Ureter (tissue), 1 donor: ENCODE results near the gene VAV1. TPM values are rescaled to one million over a fixed set of nuclear protein-coding genes. Genes with fewer than 3 reads are reported as not detected.

ENCODE experiments used
- DNase-seq: peaks from one replicate; pipeline ENCODE4 v3.0.0-alpha.2; 2020; ENCODE audit warnings: low spot score
- total RNA-seq: library from RNA; stranded (reverse); gene quantifications from one replicate; pipeline ENCODE4 v1.2.4, GENCODE V29; 2023
- donor health status: DM: yes; HTN: yes; CAD: no.

VAV1 gene
- total RNA-seq, 1 donor from 2014 or later: 12.1 TPM

DNA sequence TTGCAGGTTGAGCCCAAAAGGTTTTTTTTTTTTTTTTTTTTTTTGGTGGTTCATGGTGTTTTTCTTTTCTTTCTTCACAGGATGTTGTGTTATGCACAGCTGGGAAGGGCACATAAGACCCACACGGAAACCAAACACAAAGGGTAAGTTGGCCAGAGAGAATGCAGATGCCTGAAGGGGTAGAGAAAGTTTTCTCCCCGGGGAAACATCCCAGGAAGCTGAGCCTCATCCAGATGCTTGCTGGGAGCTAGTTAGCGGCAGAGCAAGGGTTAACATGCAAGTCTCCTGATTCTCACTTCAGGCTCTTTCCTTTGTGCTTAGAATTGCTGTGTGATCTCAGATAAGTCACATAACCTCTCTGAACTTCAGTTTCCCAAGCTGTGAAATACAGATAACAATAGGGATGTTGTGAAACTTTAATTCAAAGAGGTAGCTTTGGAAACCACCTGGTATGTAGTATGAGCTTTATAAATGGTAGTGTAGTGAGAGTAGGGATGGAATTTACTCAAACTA, 117.9 kb downstream of the VAV1 start:
- DNase-seq: no peak

- no peak for DNase-seq
Measured at GRCh38 chr19:6890938-6891337, 118.4 kb downstream of the VAV1 start.

DNA sequence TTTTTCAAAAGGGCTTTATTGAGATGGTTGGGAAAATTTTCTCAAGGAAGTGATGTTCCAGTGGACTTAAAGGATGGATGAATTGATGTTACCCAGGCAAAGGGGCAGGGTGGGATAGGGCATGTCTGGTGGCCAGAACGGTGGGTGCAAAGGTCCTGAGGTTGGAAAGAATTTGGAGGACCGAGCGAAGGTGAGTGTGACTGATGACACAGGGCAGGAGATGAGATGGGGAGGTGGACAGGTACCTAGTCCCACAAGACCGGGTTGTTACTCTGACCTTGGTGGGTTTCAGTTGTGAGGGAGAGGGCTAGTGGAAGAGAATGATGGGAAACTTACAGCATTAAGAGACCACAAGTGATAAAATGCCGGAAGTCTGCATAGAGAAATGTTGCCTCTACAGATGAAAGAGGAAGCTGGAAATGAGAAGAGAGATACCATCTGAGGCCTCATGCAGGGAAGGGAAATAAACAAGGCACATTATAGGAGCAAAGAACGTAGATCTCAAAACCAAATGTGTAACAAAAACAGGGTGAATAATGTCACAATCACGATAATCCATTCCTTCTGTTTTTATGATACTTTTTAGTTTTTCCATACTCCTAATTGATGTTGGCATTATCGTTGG, 119.4 kb downstream of the VAV1 start:
- no peak for DNase-seq

DNA sequence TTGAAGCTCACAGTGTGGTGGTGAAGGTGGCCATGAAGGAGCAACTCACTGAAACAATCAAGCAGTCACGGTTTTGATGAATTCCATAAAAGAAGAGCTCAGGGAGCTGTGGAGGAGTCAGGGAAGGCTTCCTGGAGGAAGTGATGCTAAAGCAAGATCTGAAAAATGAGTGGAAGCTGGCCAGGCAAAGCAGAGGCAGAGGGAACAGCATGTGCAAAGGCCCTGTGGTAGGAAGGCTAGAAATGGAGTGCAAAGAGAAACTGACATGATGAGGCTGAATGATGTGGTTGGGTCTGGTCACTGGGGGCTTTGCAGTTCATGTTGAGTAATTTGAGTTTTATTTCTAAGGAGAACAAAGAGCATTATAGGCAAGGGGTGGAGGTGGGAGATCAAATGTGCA, 121.8 kb downstream of the VAV1 start:
- DNase-seq: no peak

DNA sequence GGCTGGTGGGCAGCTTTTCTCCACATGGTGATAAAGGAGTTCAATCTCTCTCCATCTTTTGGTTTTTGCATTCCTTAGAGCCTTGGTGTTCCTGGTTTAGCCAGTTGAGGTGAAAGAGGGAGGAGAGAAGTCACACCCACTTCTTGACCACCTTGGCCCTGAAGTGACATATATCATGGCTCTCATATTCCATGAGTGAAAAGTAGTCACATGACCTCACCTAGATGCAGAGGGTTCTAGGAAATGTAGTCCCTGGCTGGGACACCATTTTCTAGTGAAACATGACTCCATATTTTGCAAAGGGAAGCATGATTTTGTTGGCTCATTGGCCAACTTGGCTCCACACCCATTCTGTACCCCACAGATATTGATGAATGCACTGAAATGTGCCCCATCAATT, 130.9 kb downstream of the VAV1 start:
- DNase-seq: no peak

DNA sequence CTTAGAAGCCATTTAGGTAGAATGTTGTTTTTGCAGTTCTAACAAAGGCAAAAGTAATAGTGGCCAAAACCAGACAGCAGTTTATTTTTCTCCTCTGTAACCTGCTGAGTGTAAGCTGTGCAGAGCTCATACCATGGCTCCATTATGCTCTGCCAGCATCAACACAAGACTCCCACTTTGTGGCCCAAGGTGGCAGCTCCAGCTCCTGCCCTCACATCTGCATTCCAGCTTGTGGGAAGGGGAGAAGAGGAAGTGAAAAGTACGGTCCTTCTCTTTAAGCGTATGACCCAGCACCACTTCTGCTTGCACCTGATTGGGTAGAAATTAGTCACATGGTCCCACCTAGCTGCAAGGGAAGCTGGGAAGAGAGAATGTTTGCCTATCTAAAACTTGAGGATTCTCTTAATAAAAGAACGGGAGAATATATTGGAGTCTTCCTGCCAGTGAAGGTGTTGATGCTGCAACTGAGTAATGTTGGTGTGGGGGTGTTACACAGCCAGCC, 134.1 kb downstream of the VAV1 start:
- no peak for DNase-seq

Other genes starting within 250 kb of the VAV1 start
- 0.75 TPM for gene TNFSF9, start 241.7 kb upstream of the VAV1 start, total RNA-seq
- gene CD70, start 181.6 kb upstream of the VAV1 start, total RNA-seq: not detected
- gene TNFSF14, start 102.5 kb upstream of the VAV1 start, total RNA-seq: 2.8 TPM
- 718 TPM for gene C3, start 52.1 kb upstream of the VAV1 start, total RNA-seq
- gene GPR108, start 35.1 kb upstream of the VAV1 start, total RNA-seq: 74.0 TPM
- gene TRIP10, start 33.0 kb upstream of the VAV1 start, total RNA-seq: 86.0 TPM
- gene SH2D3A, start 5.3 kb upstream of the VAV1 start, total RNA-seq: 68.7 TPM
- 0.36 TPM for gene ADGRE1, start 114.9 kb downstream of the VAV1 start, total RNA-seq
- gene MBD3L2B, start 248.7 kb downstream of the VAV1 start, total RNA-seq: not detected